ENCODE results near the gene CSGALNACT2.

Gene CSGALNACT2, protein sequence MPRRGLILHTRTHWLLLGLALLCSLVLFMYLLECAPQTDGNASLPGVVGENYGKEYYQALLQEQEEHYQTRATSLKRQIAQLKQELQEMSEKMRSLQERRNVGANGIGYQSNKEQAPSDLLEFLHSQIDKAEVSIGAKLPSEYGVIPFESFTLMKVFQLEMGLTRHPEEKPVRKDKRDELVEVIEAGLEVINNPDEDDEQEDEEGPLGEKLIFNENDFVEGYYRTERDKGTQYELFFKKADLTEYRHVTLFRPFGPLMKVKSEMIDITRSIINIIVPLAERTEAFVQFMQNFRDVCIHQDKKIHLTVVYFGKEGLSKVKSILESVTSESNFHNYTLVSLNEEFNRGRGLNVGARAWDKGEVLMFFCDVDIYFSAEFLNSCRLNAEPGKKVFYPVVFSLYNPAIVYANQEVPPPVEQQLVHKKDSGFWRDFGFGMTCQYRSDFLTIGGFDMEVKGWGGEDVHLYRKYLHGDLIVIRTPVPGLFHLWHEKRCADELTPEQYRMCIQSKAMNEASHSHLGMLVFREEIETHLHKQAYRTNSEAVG

DNA sequence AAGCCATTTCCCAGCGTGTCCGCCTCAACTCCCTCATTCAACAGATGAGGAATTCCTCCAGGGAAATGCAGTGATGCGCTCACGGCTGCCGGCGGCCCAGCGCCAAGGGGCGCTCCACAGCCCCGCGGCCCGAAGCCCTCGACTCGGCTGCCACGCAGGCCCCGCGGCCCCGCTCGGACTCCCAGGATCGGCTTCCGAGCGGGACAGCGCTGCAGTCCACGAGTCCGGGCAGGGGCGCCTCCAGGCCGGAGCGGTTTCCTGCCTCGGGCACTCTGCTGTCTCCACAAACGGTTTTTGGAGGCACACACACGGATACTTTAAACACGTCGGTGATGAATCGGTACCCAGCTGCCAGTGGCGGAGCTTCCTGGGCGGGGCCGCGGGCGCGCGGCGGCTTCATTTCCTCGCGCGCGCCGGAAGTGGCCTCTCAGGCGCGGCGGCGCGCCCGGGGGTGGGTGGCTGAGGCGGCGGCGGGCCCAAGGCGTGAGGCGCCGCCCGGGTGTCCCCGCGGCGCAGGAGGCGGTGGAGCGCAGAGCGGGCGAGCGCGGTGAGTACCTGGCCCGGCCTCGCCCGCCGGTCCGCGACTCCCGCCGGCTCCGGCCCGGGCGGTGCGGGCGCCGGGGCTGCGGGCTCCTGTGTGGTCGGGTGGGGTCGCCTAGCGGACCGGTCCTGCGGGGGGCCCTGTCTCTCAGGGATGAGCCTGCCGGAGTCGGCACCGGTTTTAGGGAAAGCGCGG, at the start of gene CSGALNACT2:
TSS of gene CSGALNACT2 (plus strand) at position 425 of the 736 bp plus-strand sequence. CDS start 16,705 bp downstream, outside the sequence.
- Histone ChIP-seq H3K9ac (ENCODE audit: low read depth, low read length) (peak within 1 kb of the TSS; percentile 89), H3K4me1 (ENCODE audit: insufficient read depth, low read length) (peaks cover 45% of the 10 kb centered on the region), H3K4me2 (ENCODE audit: insufficient read depth, low read length) (peak within 1 kb of the TSS; percentile 79), H3K4me3 (ENCODE audit: low read depth in 1 of 2, low read length in 2 of 2) (peak within 1 kb of the TSS; percentile 69 to 84), H3K27me3 (ENCODE audit: insufficient read depth, low read length, poor library complexity) (no peaks in the 10 kb centered on the region), H3K36me3 (ENCODE audit: insufficient read depth, low read length) (no peaks in the 10 kb centered on the region; the same call in 1 of the 2 replicates), H4K20me1 (ENCODE audit: insufficient read depth, low read length) (peaks cover 21% of the 10 kb centered on the region; the same call in 1 of the 2 replicates), H3K9me3 (ENCODE audit: insufficient read depth, low read length, severe bottlenecking) (no peaks in the 10 kb centered on the region), H3K79me2 (ENCODE audit: insufficient read depth, low read length) (peaks cover 60% of the 10 kb centered on the region), H3K27ac (ENCODE audit: low read length) (peak within 1 kb of the TSS; percentile 91), H2AFZ (ENCODE audit: low read depth, low read length) (peak within 1 kb of the TSS; percentile 80)
- no peak for TF ChIP-seq EZH2 (IDR thresholded peaks at IDR 0.05; ENCODE audit: borderline replicate concordance, low read depth, low read length, severe bottlenecking)
- TF ChIP-seq, protein P1, sequence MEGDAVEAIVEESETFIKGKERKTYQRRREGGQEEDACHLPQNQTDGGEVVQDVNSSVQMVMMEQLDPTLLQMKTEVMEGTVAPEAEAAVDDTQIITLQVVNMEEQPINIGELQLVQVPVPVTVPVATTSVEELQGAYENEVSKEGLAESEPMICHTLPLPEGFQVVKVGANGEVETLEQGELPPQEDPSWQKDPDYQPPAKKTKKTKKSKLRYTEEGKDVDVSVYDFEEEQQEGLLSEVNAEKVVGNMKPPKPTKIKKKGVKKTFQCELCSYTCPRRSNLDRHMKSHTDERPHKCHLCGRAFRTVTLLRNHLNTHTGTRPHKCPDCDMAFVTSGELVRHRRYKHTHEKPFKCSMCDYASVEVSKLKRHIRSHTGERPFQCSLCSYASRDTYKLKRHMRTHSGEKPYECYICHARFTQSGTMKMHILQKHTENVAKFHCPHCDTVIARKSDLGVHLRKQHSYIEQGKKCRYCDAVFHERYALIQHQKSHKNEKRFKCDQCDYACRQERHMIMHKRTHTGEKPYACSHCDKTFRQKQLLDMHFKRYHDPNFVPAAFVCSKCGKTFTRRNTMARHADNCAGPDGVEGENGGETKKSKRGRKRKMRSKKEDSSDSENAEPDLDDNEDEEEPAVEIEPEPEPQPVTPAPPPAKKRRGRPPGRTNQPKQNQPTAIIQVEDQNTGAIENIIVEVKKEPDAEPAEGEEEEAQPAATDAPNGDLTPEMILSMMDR (IDR thresholded peaks at IDR 0.05; ENCODE audit: borderline replicate concordance, extremely low read depth, low read length, poor library complexity, severe bottlenecking): peak; percentile 2
- DNase-seq (peak; percentile 88), ATAC-seq (ENCODE audit: insufficient read depth, low read depth) (peak; percentile 71)

DNA sequence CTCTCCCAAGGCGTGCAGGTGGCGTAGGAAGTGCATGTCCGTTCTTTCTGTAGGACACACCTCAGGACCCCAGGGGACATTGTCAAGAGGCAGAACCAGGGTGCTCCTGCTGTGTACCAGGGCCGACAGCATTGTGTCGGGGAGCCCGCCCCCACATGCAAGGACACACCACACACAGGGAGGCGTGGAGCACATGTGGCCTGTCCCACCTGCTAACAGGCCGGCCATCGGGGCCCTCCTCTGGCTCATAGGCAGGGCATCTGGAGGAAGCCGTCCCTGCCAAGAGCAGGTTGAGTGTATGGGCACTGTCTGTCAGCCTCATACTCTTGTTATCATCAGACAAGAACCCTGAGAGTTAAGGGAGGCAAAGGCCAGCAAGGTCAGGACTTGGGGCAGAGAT, 48.7 kb upstream of the CSGALNACT2 start:
- H3K4me3 ChIP-seq (ENCODE audit: low read depth in 1 of 2, low read length in 2 of 2): no peak overlapping the region
- DNase-seq: no peak
- H3K27me3 ChIP-seq (ENCODE audit: insufficient read depth, low read length, poor library complexity): no peaks in the 10 kb centered on the region
- H2AFZ ChIP-seq (ENCODE audit: low read depth, low read length): no peak overlapping the region
- no peak for ATAC-seq (ENCODE audit: insufficient read depth, low read depth)
- H3K36me3 ChIP-seq (ENCODE audit: insufficient read depth, low read length): no peaks in the 10 kb centered on the region
- H3K9me3 ChIP-seq (ENCODE audit: insufficient read depth, low read length, severe bottlenecking): no peaks in the 10 kb centered on the region
- H3K79me2 ChIP-seq (ENCODE audit: insufficient read depth, low read length): no peaks in the 10 kb centered on the region
- no peak overlapping the region for H3K27ac ChIP-seq (ENCODE audit: low read length)
- H3K9ac ChIP-seq (ENCODE audit: low read depth, low read length): no peak overlapping the region
- TF ChIP-seq EZH2 (IDR thresholded peaks at IDR 0.05; ENCODE audit: borderline replicate concordance, low read depth, low read length, severe bottlenecking): no peak
- TF ChIP-seq, protein P1 (IDR thresholded peaks at IDR 0.05; ENCODE audit: borderline replicate concordance, extremely low read depth, low read length, poor library complexity, severe bottlenecking): no peak
- H3K4me2 ChIP-seq (ENCODE audit: insufficient read depth, low read length): no peak overlapping the region
- H4K20me1 ChIP-seq (ENCODE audit: insufficient read depth, low read length): no peaks in the 10 kb centered on the region
- H3K4me1 ChIP-seq (ENCODE audit: insufficient read depth, low read length): no peaks in the 10 kb centered on the region

DNA sequence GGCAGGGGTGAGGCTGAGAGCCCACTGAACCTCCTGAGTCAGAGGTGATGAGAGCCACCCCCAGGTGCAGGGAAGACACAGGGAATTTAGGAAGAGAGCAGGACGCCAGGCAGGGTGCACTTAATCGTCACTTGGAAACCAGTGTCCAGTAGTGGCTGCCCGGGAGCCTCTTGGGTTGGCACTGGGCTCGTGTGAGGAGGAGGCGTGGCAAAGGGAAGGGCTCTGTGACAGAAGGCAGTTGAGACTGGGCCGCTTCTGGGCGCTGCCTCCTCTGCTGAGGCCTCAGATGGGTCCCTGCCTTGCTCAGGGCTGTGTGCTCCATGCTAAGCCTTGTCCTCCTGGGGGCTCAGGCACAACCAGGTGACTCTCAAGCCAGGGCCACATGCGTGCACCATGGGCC, 48.1 kb upstream of the CSGALNACT2 start:
- Histone ChIP-seq H3K9me3 (ENCODE audit: insufficient read depth, low read length, severe bottlenecking) (no peaks in the 10 kb centered on the region), H3K27me3 (ENCODE audit: insufficient read depth, low read length, poor library complexity) (no peaks in the 10 kb centered on the region), H2AFZ (ENCODE audit: low read depth, low read length) (no peak overlapping the region), H3K9ac (ENCODE audit: low read depth, low read length) (no peak overlapping the region), H3K79me2 (ENCODE audit: insufficient read depth, low read length) (no peaks in the 10 kb centered on the region), H3K4me1 (ENCODE audit: insufficient read depth, low read length) (no peaks in the 10 kb centered on the region), H3K36me3 (ENCODE audit: insufficient read depth, low read length) (no peaks in the 10 kb centered on the region), H3K4me2 (ENCODE audit: insufficient read depth, low read length) (no peak overlapping the region), H3K27ac (ENCODE audit: low read length) (no peak overlapping the region), H4K20me1 (ENCODE audit: insufficient read depth, low read length) (no peaks in the 10 kb centered on the region), H3K4me3 (ENCODE audit: low read depth in 1 of 2, low read length in 2 of 2) (no peak overlapping the region)
- TF ChIP-seq, protein P1 (IDR thresholded peaks at IDR 0.05; ENCODE audit: borderline replicate concordance, extremely low read depth, low read length, poor library complexity, severe bottlenecking): no peak
- TF ChIP-seq EZH2 (IDR thresholded peaks at IDR 0.05; ENCODE audit: borderline replicate concordance, low read depth, low read length, severe bottlenecking): no peak
- DNase-seq (no peak), ATAC-seq (ENCODE audit: insufficient read depth, low read depth) (no peak)

Data from DND-41 (cell line).